Ishikawa (cell line): ENCODE data around the gene CAST.

Experiments
- CEBPB ChIP-seq: IDR thresholded peaks from 2 replicates; pipeline ENCODE4 v1.6.1; 2012
- CREB1 ChIP-seq: IDR thresholded peaks from 2 replicates; pipeline ENCODE4 v1.6.1; 2012; ENCODE audit warnings: low read depth
- EGR1 ChIP-seq: IDR thresholded peaks from 2 replicates; pipeline ENCODE4 v1.6.1; 2012
- EP300 ChIP-seq: IDR thresholded peaks from 2 replicates; pipeline ENCODE4 v1.6.1; 2012; ENCODE audit warnings: borderline replicate concordance
- FOXM1 ChIP-seq: IDR thresholded peaks from 2 replicates; pipeline ENCODE4 v1.6.1; 2012; ENCODE audit warnings: low read depth, borderline replicate concordance
- NFIC ChIP-seq: IDR thresholded peaks from 2 replicates; pipeline ENCODE4 v1.6.1; 2012
- RAD21 ChIP-seq: IDR thresholded peaks from 2 replicates; pipeline ENCODE4 v1.6.1; 2012; ENCODE audit warnings: low read depth
- TAF1 ChIP-seq: IDR thresholded peaks from 2 replicates; pipeline ENCODE4 v1.6.1; 2012; ENCODE audit warnings: low read depth, mild to moderate bottlenecking
- TCF12 ChIP-seq: IDR thresholded peaks from 2 replicates; pipeline ENCODE4 v1.6.1; 2012; ENCODE audit warnings: low read depth
- YY1 ChIP-seq: IDR thresholded peaks from 2 replicates; pipeline ENCODE4 v1.6.1; 2012; ENCODE audit warnings: low read depth
- TF ChIP-seq, protein P1 (sequence below): IDR thresholded peaks from 2 replicates; pipeline ENCODE4 v1.6.1; 2012; ENCODE audit warnings: low read depth, mild to moderate bottlenecking
- TF ChIP-seq, protein P2 (sequence below): IDR thresholded peaks from 2 replicates; pipeline ENCODE4 v1.6.1; 2012

DNA sequence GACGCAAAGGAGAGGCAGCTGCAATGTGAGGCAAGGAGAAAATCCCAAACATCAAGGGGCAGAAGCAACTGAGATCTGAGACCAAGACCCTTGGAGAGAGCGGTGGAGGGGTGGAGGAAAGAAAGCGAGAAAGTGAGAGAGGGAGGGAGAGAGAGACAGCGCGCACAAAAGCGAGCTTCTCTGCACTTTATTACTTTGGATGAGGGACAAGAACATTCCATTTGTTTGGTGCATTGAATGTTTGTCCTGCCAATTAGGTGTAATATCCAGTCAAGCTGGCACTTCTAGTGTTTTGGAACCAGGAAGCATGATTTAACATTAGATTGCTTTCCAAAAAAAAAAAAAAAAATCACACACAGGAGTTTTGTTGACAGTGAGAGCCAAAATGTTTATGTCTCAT is 1.4 kb downstream of the CAST start:
- no peak for TF ChIP-seq TAF1
- TF ChIP-seq, protein P1, sequence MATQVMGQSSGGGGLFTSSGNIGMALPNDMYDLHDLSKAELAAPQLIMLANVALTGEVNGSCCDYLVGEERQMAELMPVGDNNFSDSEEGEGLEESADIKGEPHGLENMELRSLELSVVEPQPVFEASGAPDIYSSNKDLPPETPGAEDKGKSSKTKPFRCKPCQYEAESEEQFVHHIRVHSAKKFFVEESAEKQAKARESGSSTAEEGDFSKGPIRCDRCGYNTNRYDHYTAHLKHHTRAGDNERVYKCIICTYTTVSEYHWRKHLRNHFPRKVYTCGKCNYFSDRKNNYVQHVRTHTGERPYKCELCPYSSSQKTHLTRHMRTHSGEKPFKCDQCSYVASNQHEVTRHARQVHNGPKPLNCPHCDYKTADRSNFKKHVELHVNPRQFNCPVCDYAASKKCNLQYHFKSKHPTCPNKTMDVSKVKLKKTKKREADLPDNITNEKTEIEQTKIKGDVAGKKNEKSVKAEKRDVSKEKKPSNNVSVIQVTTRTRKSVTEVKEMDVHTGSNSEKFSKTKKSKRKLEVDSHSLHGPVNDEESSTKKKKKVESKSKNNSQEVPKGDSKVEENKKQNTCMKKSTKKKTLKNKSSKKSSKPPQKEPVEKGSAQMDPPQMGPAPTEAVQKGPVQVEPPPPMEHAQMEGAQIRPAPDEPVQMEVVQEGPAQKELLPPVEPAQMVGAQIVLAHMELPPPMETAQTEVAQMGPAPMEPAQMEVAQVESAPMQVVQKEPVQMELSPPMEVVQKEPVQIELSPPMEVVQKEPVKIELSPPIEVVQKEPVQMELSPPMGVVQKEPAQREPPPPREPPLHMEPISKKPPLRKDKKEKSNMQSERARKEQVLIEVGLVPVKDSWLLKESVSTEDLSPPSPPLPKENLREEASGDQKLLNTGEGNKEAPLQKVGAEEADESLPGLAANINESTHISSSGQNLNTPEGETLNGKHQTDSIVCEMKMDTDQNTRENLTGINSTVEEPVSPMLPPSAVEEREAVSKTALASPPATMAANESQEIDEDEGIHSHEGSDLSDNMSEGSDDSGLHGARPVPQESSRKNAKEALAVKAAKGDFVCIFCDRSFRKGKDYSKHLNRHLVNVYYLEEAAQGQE, result no peak
- TF ChIP-seq RAD21, result no peak
- TF ChIP-seq, protein P2, sequence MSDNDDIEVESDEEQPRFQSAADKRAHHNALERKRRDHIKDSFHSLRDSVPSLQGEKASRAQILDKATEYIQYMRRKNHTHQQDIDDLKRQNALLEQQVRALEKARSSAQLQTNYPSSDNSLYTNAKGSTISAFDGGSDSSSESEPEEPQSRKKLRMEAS, result no peak
- no peak for TF ChIP-seq EP300
- no peak for TF ChIP-seq CREB1
- TF ChIP-seq YY1, result no peak
- no peak for TF ChIP-seq EGR1
- TF ChIP-seq FOXM1, result no peak
- TF ChIP-seq CEBPB, result no peak
- no peak for TF ChIP-seq TCF12
- TF ChIP-seq NFIC, result no peak
